H9 (cell line): Measurements from ENCODE around the gene ZNF628. TPM values are rescaled to one million over a fixed set of nuclear protein-coding genes. Genes with fewer than 3 reads are reported as not detected.

Experiments
- DNase-seq: peaks from one replicate; pipeline ENCODE4 v3.0.0-alpha.2; 2017
- H2AFZ ChIP-seq: one replicate; pipeline ENCODE4 v1.6.1; 2013; ENCODE audit warnings: mild to moderate bottlenecking, low read length, control low read depth, moderate library complexity
- H2AK5ac ChIP-seq: 2 replicates; pipeline ENCODE4 v1.6.1; 2013; ENCODE audit warnings: low read length, control low read depth, mixed read lengths; ENCODE audit not compliant: insufficient read length
- H2BK120ac ChIP-seq: one replicate; pipeline ENCODE4 v1.6.1; 2013; ENCODE audit warnings: low read depth, mild to moderate bottlenecking, low read length, control low read depth, inconsistent platforms; ENCODE audit not compliant: poor library complexity, severe bottlenecking
- H2BK12ac ChIP-seq: 2 replicates; pipeline ENCODE4 v1.6.1; 2013; ENCODE audit warnings: low read length, control low read depth, mixed read lengths, low read depth; ENCODE audit not compliant: insufficient read length
- H2BK15ac ChIP-seq: 2 replicates; pipeline ENCODE4 v1.6.1; 2013; ENCODE audit warnings: low read depth, low read length, control low read depth
- H2BK20ac ChIP-seq: one replicate; pipeline ENCODE4 v1.6.1; 2013; ENCODE audit warnings: low read depth, mild to moderate bottlenecking, low read length, control low read depth, inconsistent platforms; ENCODE audit not compliant: poor library complexity, severe bottlenecking
- H2BK5ac ChIP-seq: 2 replicates; pipeline ENCODE4 v1.6.1; 2013; ENCODE audit warnings: low read length, control low read depth, mixed read lengths; ENCODE audit not compliant: insufficient read length
- H3K14ac ChIP-seq: 2 replicates; pipeline ENCODE4 v1.6.1; 2013; ENCODE audit warnings: low read length, control low read depth; ENCODE audit not compliant: insufficient read depth
- H3K18ac ChIP-seq: 2 replicates; pipeline ENCODE4 v1.6.1; 2013; ENCODE audit warnings: low read depth, mild to moderate bottlenecking, mixed read lengths, low read length, control low read depth; ENCODE audit not compliant: insufficient read length
- H3K23ac ChIP-seq: 2 replicates; pipeline ENCODE4 v1.6.1; 2013; ENCODE audit warnings: low read length, control low read depth, mixed read lengths, low read depth; ENCODE audit not compliant: insufficient read length
- H3K23me2 ChIP-seq: 2 replicates; pipeline ENCODE4 v1.6.1; 2013; ENCODE audit warnings: low read depth, mild to moderate bottlenecking, mixed read lengths, low read length, control low read depth; ENCODE audit not compliant: insufficient read length, poor library complexity, severe bottlenecking
- H3K27ac ChIP-seq: 2 replicates; pipeline ENCODE4 v1.5.1; 2013; ENCODE audit warnings: low read length, control low read depth, mixed read lengths, low read depth; ENCODE audit not compliant: insufficient read length
- H3K27me3 ChIP-seq: 2 replicates; pipeline ENCODE4 v1.6.1; 2013; ENCODE audit warnings: low read length, control low read depth, inconsistent platforms; ENCODE audit not compliant: insufficient read depth
- H3K4ac ChIP-seq: 2 replicates; pipeline ENCODE4 v1.6.1; 2013; ENCODE audit warnings: low read depth, mild to moderate bottlenecking, control low read depth, inconsistent platforms, low read length, moderate library complexity
- H3K4me1 ChIP-seq: 2 replicates; pipeline ENCODE4 v1.6.1; 2013; ENCODE audit warnings: low read length, control low read depth, inconsistent platforms; ENCODE audit not compliant: insufficient read depth
- H3K4me2 ChIP-seq: 2 replicates; pipeline ENCODE4 v1.6.1; 2013; ENCODE audit warnings: low read length, control low read depth, mixed read lengths; ENCODE audit not compliant: insufficient read length, insufficient read depth
- H3K56ac ChIP-seq: 2 replicates; pipeline ENCODE4 v1.6.1; 2013; ENCODE audit warnings: low read depth, mild to moderate bottlenecking, mixed read lengths, low read length, control low read depth; ENCODE audit not compliant: insufficient read length
- H3K79me1 ChIP-seq: 2 replicates; pipeline ENCODE4 v1.6.1; 2013; ENCODE audit warnings: low read depth, mild to moderate bottlenecking, moderate library complexity, low read length, control low read depth, inconsistent platforms; ENCODE audit not compliant: insufficient read depth, poor library complexity, severe bottlenecking
- H3K79me2 ChIP-seq: 2 replicates; pipeline ENCODE4 v1.6.1; 2013; ENCODE audit warnings: low read length, control low read depth, inconsistent platforms; ENCODE audit not compliant: insufficient read depth
- H3K9ac ChIP-seq: 2 replicates; pipeline ENCODE4 v1.6.1; 2013; ENCODE audit warnings: low read length, control low read depth, mixed read lengths; ENCODE audit not compliant: insufficient read length; ENCODE audit errors: extremely low read depth
- H3K9me3 ChIP-seq: one replicate; pipeline ENCODE4 v1.6.1; 2013; ENCODE audit warnings: low read depth, low read length, inconsistent platforms; ENCODE audit not compliant: control insufficient read depth
- H3T11ph ChIP-seq: one replicate; pipeline ENCODE4 v1.6.1; 2013; ENCODE audit warnings: mild to moderate bottlenecking, low read length, control low read depth, inconsistent platforms
- H4K20me1 ChIP-seq: one replicate; pipeline ENCODE4 v1.6.1; 2013; ENCODE audit not compliant: control insufficient read depth, insufficient read length, insufficient read depth
- H4K5ac ChIP-seq: 2 replicates; pipeline ENCODE4 v1.6.1; 2013; ENCODE audit warnings: low read depth, mild to moderate bottlenecking, mixed read lengths, low read length, control low read depth; ENCODE audit not compliant: insufficient read length
- H4K8ac ChIP-seq: replicated peaks from 2 replicates; pipeline ENCODE4 v1.6.1; 2013; ENCODE audit warnings: low read length, control low read depth, mixed read lengths, low read depth; ENCODE audit not compliant: insufficient read length
- H4K91ac ChIP-seq: 2 replicates; pipeline ENCODE4 v1.6.1; 2013; ENCODE audit warnings: low read depth, mild to moderate bottlenecking, moderate library complexity, mixed read lengths, low read length, control low read depth; ENCODE audit not compliant: insufficient read length
- H3K27ac Mint-ChIP-seq, 3 experiments: 2 replicates in 2 of 3; 3 replicates in 1 of 3; pipeline ENCODE4 v1.8.0; 2020 to 2021; ENCODE audit warnings: mixed read lengths in 3 of 3, mild to moderate bottlenecking in 1 of 3, moderate library complexity in 1 of 3
- H3K27me3 Mint-ChIP-seq: 2 replicates; pipeline ENCODE4 v1.8.0; 2021; ENCODE audit warnings: low read depth, mild to moderate bottlenecking, moderate library complexity, mixed read lengths
- H3K36me3 Mint-ChIP-seq, 3 experiments: 2 replicates in 2 of 3; 3 replicates in 1 of 3; pipeline ENCODE4 v1.8.0; 2020 to 2021; ENCODE audit warnings: low read depth in 3 of 3, mixed read lengths in 3 of 3; ENCODE audit not compliant: insufficient read depth in 1 of 3
- H3K4me1 Mint-ChIP-seq, 2 experiments: 2 replicates each; pipeline ENCODE4 v1.8.0; 2020; ENCODE audit warnings: mixed read lengths in 2 of 2
- H3K4me3 Mint-ChIP-seq, 2 experiments: 2 replicates in 1 of 2; 3 replicates in 1 of 2; pipeline ENCODE4 v1.8.0; 2020 to 2021; ENCODE audit warnings: mild to moderate bottlenecking in 2 of 2, mixed read lengths in 2 of 2, moderate library complexity in 1 of 2
- H3K9me3 Mint-ChIP-seq, 2 experiments: 2 replicates in 1 of 2; 3 replicates in 1 of 2; pipeline ENCODE4 v1.8.0; 2020; ENCODE audit warnings: mild to moderate bottlenecking in 2 of 2, mixed read lengths in 2 of 2, moderate library complexity in 1 of 2
- WGBS: extraction: QIAGEN DNeasy Blood & Tissue Kit; methylation state at CpG from one replicate; pipeline ENCODE4 v1.1.7; 2013; ENCODE audit warnings: missing lambda C conversion rate, low lambda C conversion rate, mixed read lengths; ENCODE audit not compliant: insufficient read length; ENCODE audit errors: extremely low coverage; 5-methylcytosine and 5-hydroxymethylcytosine counted together
- total RNA-seq: library from RNA; stranded (reverse); gene quantifications from 2 replicates; pipeline ENCODE4 v1.2.1, GENCODE V29; 2021
- TF ChIP-seq, protein P1 (sequence below): fragments of 200-600 bp; sonication (generic); conservative IDR thresholded peaks from 3 replicates; pipeline ENCODE4 v1.8.0; 2021; ENCODE audit warnings: antibody characterized with exemption, mild to moderate bottlenecking

Gene ZNF628
- total RNA-seq, 1 experiment from 2014 or later = 16.6 TPM

DNA sequence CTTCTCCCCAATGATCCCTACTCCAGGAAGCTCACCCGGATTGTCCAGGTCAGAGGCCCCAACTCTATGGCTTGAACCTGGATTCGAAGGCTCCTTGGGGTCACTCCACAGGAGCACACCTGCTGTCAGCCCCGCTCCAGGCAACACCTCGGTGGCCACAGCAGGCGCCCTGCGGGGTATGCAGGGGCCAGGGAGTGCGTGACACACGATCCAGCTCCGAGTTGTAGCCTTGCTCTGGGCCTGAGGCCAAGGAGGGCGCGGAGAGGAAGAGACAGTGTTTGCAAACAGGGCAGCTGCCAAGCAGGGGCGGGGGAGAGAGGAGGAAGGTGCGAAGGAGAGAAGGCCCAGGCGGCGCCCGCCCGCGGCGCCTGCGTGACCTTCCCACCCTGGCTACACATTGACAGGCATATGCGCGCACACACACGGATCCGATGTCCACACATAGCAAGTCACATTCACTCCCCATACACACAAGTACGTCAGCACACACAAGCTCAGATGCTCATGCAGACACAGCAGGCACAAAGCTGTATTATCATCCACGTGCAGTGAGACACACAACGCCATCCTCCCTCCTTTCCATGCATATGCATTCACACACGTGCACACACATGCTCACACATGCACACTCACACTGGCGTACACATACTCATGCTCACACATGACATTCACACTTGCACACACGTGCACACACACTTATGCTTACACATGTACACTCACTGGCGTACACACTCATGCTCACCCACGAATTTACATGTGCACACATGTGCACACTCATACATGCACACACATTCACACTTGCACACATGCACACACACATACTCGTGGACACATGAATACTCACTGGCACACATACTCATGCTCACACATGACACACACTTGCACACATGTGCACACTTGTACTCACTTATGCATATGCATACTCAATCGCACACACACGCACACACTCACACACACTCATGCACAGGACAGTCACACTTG lies 50.1 kb downstream of the ZNF628 start:
- Mint-ChIP-seq H3K27ac (no peak overlapping the region), H3K4me1 (no peaks in the 10 kb centered on the region; a peak in 1 of 4 replicates), H3K4me3 (no peak overlapping the region), H3K9me3 (no peaks in the 10 kb centered on the region), H3K27me3 (peaks cover 4% of the 10 kb centered on the region; the same call in 1 of the 2 replicates), H3K36me3 (no peaks in the 10 kb centered on the region)
- no peak for DNase-seq
- Histone ChIP-seq H4K5ac (no peak overlapping the region), H3T11ph (no peak overlapping the region), H3K27me3 (no peaks in the 10 kb centered on the region), H2AFZ (no peak overlapping the region), H3K18ac (no peak overlapping the region), H3K4me1 (no peaks in the 10 kb centered on the region; the same call in 1 of the 2 replicates), H3K9ac (no peak overlapping the region), H3K23me2 (no peaks in the 10 kb centered on the region), H3K79me2 (no peaks in the 10 kb centered on the region), H3K27ac (no peak overlapping the region), H3K9me3 (no peaks in the 10 kb centered on the region), H2BK12ac (no peak overlapping the region), H3K4me2 (no peak overlapping the region), H2BK120ac (no peak overlapping the region), H2AK5ac (no peak overlapping the region), H4K20me1 (no peaks in the 10 kb centered on the region), H3K23ac (no peak overlapping the region), H4K91ac (no peak overlapping the region), H2BK5ac (no peak overlapping the region), H2BK20ac (no peak overlapping the region), H3K79me1 (no peaks in the 10 kb centered on the region), H3K4ac (no peak overlapping the region), H3K56ac (no peak overlapping the region), H2BK15ac (no peak overlapping the region), H4K8ac (no peak overlapping the region), H3K14ac (no peak overlapping the region)
- WGBS = no CpG with 5 or more reads among the region's 35 CpGs
- TF ChIP-seq, protein P1, sequence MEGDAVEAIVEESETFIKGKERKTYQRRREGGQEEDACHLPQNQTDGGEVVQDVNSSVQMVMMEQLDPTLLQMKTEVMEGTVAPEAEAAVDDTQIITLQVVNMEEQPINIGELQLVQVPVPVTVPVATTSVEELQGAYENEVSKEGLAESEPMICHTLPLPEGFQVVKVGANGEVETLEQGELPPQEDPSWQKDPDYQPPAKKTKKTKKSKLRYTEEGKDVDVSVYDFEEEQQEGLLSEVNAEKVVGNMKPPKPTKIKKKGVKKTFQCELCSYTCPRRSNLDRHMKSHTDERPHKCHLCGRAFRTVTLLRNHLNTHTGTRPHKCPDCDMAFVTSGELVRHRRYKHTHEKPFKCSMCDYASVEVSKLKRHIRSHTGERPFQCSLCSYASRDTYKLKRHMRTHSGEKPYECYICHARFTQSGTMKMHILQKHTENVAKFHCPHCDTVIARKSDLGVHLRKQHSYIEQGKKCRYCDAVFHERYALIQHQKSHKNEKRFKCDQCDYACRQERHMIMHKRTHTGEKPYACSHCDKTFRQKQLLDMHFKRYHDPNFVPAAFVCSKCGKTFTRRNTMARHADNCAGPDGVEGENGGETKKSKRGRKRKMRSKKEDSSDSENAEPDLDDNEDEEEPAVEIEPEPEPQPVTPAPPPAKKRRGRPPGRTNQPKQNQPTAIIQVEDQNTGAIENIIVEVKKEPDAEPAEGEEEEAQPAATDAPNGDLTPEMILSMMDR = no peak
